ENCODE data around the gene LDLRAD3. TPM values are rescaled to one million over a fixed set of nuclear protein-coding genes. Genes with fewer than 3 reads are reported as not detected.

The LDLRAD3 gene
- polyA plus RNA-seq, 3 donors = 3.6 to 28.7 (median 7.0) TPM

GRCh38 chr11:36098853-36099375, 155.1 kb downstream of the LDLRAD3 start:
- WGBS, 3 donors = 68 to 86% (median 81%) methylated on average over 2 of the region's 2 CpGs
- H3K27ac ChIP-seq (ENCODE audit: low read depth, low read length) = no peak overlapping the region

GRCh38 chr11:36101466-36101865, 157.6 kb downstream of the LDLRAD3 start:
- H3K27ac ChIP-seq (ENCODE audit: low read depth, low read length) = no peak overlapping the region
- WGBS, 3 donors = 90 to 96% (median 91%) methylated on average over 4 of the region's 4 CpGs

GRCh38 chr11:36102868-36103267, 159.0 kb downstream of the LDLRAD3 start:
- whole genome bisulfite sequencing, 3 donors = 89 to 93% (median 92%) methylated on average over 5 of the region's 5 CpGs
- H3K27ac ChIP-seq (ENCODE audit: low read depth, low read length) = no peak overlapping the region

GRCh38 chr11:36103933-36104530, 160.2 kb downstream of the LDLRAD3 start:
- H3K27ac ChIP-seq (ENCODE audit: low read depth, low read length) = no peak overlapping the region
- WGBS, 3 donors = 86 to 99% (median 96%) methylated on average over 11 of the region's 11 CpGs

GRCh38 chr11:36104660-36104992, 160.8 kb downstream of the LDLRAD3 start:
- WGBS, 3 donors = 69 to 82% (median 75%) methylated on average over 4 of the region's 4 CpGs
- H3K27ac ChIP-seq (ENCODE audit: low read depth, low read length) = no peak overlapping the region

GRCh38 chr11:36105743-36106581, 162.1 kb downstream of the LDLRAD3 start:
- no peak overlapping the region for H3K27ac ChIP-seq (ENCODE audit: low read depth, low read length)
- WGBS, 3 donors = 84 to 92% (median 88%) methylated on average over 9 of the region's 9 CpGs

- 94 to 96% (median 96%) methylated on average over 5 of the region's 5 CpGs for WGBS, 3 donors
- no peak overlapping the region for H3K27ac ChIP-seq (ENCODE audit: low read depth, low read length)
Observed at GRCh38 chr11:36107547-36107946, 163.7 kb downstream of the LDLRAD3 start.

- H3K27ac ChIP-seq (ENCODE audit: low read depth, low read length) = no peak overlapping the region
- WGBS, 3 donors = 75 to 89% (median 76%) methylated on average over 12 of the region's 12 CpGs
Observed at GRCh38 chr11:36108881-36109589, 165.2 kb downstream of the LDLRAD3 start.

- 82 to 91% (median 83%) methylated on average over 3 of the region's 3 CpGs for WGBS, 3 donors
Observed at GRCh38 chr11:36109590-36109849, 165.7 kb downstream of the LDLRAD3 start.

GRCh38 chr11:36109850-36110606, 166.2 kb downstream of the LDLRAD3 start:
- H3K27ac ChIP-seq (ENCODE audit: low read depth, low read length) = no peak overlapping the region
- 70 to 71% (median 71%) methylated on average over 6 of the region's 6 CpGs for whole genome bisulfite sequencing, 3 donors

More at GRCh38 chr11:36109590-36109849, 165.7 kb downstream of the LDLRAD3 start:
- no peak overlapping the region for H3K27ac ChIP-seq (ENCODE audit: low read depth, low read length)

GRCh38 chr11:36110668-36111410, 167.0 kb downstream of the LDLRAD3 start:
- WGBS, 3 donors = 51 to 64% (median 59%) methylated on average over 9 of the region's 9 CpGs
- H3K27ac ChIP-seq (ENCODE audit: low read depth, low read length) = no peak overlapping the region

GRCh38 chr11:36114095-36114494, 170.2 kb downstream of the LDLRAD3 start:
- 92 to 96% (median 96%) methylated on average over 7 of the region's 7 CpGs for WGBS, 3 donors
- no peak overlapping the region for H3K27ac ChIP-seq (ENCODE audit: low read depth, low read length)

GRCh38 chr11:36115378-36115801, 171.5 kb downstream of the LDLRAD3 start:
- 94 to 97% (median 95%) methylated on average over 9 of the region's 9 CpGs for WGBS, 3 donors
- no peak overlapping the region for H3K27ac ChIP-seq (ENCODE audit: low read depth, low read length)

- WGBS, 3 donors = 60 to 82% (median 69%) methylated on average over 6 of the region's 6 CpGs
- H3K27ac ChIP-seq (ENCODE audit: low read depth, low read length) = no peak overlapping the region
Observed at GRCh38 chr11:36116161-36116560, 172.3 kb downstream of the LDLRAD3 start.

GRCh38 chr11:36118084-36118483, 174.2 kb downstream of the LDLRAD3 start:
- no peak overlapping the region for H3K27ac ChIP-seq (ENCODE audit: low read depth, low read length)
- WGBS, 3 donors = 74 to 89% (median 87%) methylated on average over 2 of the region's 2 CpGs

GRCh38 chr11:36119300-36119699, 175.4 kb downstream of the LDLRAD3 start:
- no peak overlapping the region for H3K27ac ChIP-seq (ENCODE audit: low read depth, low read length)

GRCh38 chr11:36121054-36121453, 177.2 kb downstream of the LDLRAD3 start:
- 67 to 75% (median 71%) methylated on average over 6 of the region's 6 CpGs for WGBS, 3 donors

GRCh38 chr11:36122671-36123070, 178.8 kb downstream of the LDLRAD3 start:
- no peak overlapping the region for H3K27ac ChIP-seq (ENCODE audit: low read depth, low read length)
- 78 to 88% (median 84%) methylated on average over 2 of the region's 2 CpGs for WGBS, 3 donors

More at GRCh38 chr11:36121054-36121453, 177.2 kb downstream of the LDLRAD3 start:
- H3K27ac ChIP-seq (ENCODE audit: low read depth, low read length) = no peak overlapping the region
